Left ventricle myocardium inferior (tissue), 1 donor: ENCODE results near the gene MAGT1. TPM values are rescaled to one million over a fixed set of nuclear protein-coding genes. Genes with fewer than 3 reads are reported as not detected.
A peak's percentile ranks its signal among the peaks of the same experiment; 100 is the strongest.

Experiments used
- DNase-seq: peaks from one replicate; pipeline ENCODE4 v3.0.0-alpha.2; 2020
- H3K27ac ChIP-seq: fragments of 200-600 bp; replicated peaks from 2 replicates; pipeline ENCODE4 v1.8.0; 2021
- H3K27me3 ChIP-seq: fragments of 200-600 bp; 2 replicates; pipeline ENCODE4 v1.8.0; 2021; ENCODE audit warnings: low read depth
- H3K36me3 ChIP-seq: fragments of 200-600 bp; 2 replicates; pipeline ENCODE4 v1.8.0; 2021
- H3K4me1 ChIP-seq: fragments of 200-600 bp; 2 replicates; pipeline ENCODE4 v1.8.0; 2021
- H3K4me3 ChIP-seq: fragments of 200-600 bp; 2 replicates; pipeline ENCODE4 v1.8.0; 2021; ENCODE audit warnings: mild to moderate bottlenecking, moderate library complexity
- H3K9me3 ChIP-seq: fragments of 200-600 bp; replicated peaks from 2 replicates; pipeline ENCODE4 v1.8.0; 2021
- CTCF ChIP-seq: fragments of 200-600 bp; IDR thresholded peaks from 2 replicates; pipeline ENCODE4 v1.8.0; 2021; ENCODE audit warnings: antibody characterized with exemption, mild to moderate bottlenecking, borderline replicate concordance
- intact Hi-C: fragments of 100-400 bp; cut with micrococcal nuclease; formaldehyde crosslinking; loops from one replicate; pipeline ENCODE4 v1.11.0; 2022
- total RNA-seq: library from RNA; stranded (reverse); fragmentation: NEBNext Ultra II Directional; extraction: Animal tissue kit (Norgen Biotek cat#: 25700); gene quantifications from one replicate; pipeline ENCODE4 v1.2.1, GENCODE V29; 2021
- donor health status: DM: no; HTN: yes; CAD: no; lungs with severe emphysema.

The MAGT1 gene
- total RNA-seq, 1 donor from 2014 or later = 54.3 TPM

GRCh38 chrX:77786365-77786680 lies 108.9 kb downstream of the MAGT1 start:
- no peaks in the 10 kb centered on the region for H3K36me3 ChIP-seq
- intact Hi-C loops = no loop called here
- H3K9me3 ChIP-seq = no peaks in the 10 kb centered on the region
- no peak for DNase-seq
- TF ChIP-seq CTCF = no peak
- peak overlapping the region; percentile 75 for H3K4me3 ChIP-seq
- H3K27ac ChIP-seq = peak overlapping the region; percentile 90
- H3K27me3 ChIP-seq = no peaks in the 10 kb centered on the region
- peaks cover 34% of the 10 kb centered on the region for H3K4me1 ChIP-seq

- Histone ChIP-seq H3K27ac (peak within 1 kb of the TSS; percentile 90), H3K27me3 (no peaks in the 10 kb centered on the region), H3K36me3 (no peaks in the 10 kb centered on the region), H3K4me3 (peak within 1 kb of the TSS; percentile 75), H3K4me1 (peaks cover 34% of the 10 kb centered on the region), H3K9me3 (no peaks in the 10 kb centered on the region)
- intact Hi-C loops = no loop called here
- peak; percentile 59 for DNase-seq
- no peak for TF ChIP-seq CTCF
These were observed 109.5 kb downstream of the MAGT1 start, which contains the start of gene ATRX for GRCh38 chrX:77785486-77786364. Gene ATRX (minus strand): TSS chrX:77786216. CDS start chrX:77786001, 215 bp downstream.

- no peak overlapping the region for H3K27ac ChIP-seq
- no peak for TF ChIP-seq CTCF
- no peaks in the 10 kb centered on the region for H3K36me3 ChIP-seq
- no peaks in the 10 kb centered on the region for H3K9me3 ChIP-seq
- H3K27me3 ChIP-seq = no peaks in the 10 kb centered on the region
- peaks cover 46% of the 10 kb centered on the region for H3K4me1 ChIP-seq
- no peak for DNase-seq
- H3K4me3 ChIP-seq = no peak overlapping the region
- intact Hi-C loops = no loop called here
These were observed 115.5 kb downstream of the MAGT1 start for GRCh38 chrX:77779695-77780094.

- H3K27me3 ChIP-seq = no peaks in the 10 kb centered on the region
- H3K4me3 ChIP-seq = no peak overlapping the region
- TF ChIP-seq CTCF = no peak
- peaks cover 19% of the 10 kb centered on the region for H3K4me1 ChIP-seq
- H3K9me3 ChIP-seq = no peaks in the 10 kb centered on the region
- H3K36me3 ChIP-seq = no peaks in the 10 kb centered on the region
- H3K27ac ChIP-seq = no peak overlapping the region
- no peak for DNase-seq
- intact Hi-C loops = no loop called here
These were observed 118.6 kb downstream of the MAGT1 start for GRCh38 chrX:77776659-77777058.

Other genes with a start within 250 kb of the MAGT1 start
- gene ATRX, start 109.2 kb downstream of the MAGT1 start, total RNA-seq = 82.2 TPM
- 1,696 TPM for gene COX7B, start 4.0 kb upstream of the MAGT1 start, total RNA-seq
- 4.5 TPM for gene ATP7A, start 15.3 kb upstream of the MAGT1 start, total RNA-seq
- not detected for gene PGAM4, start 74.2 kb upstream of the MAGT1 start, total RNA-seq
- 424 TPM for gene PGK1, start 208.8 kb upstream of the MAGT1 start, total RNA-seq
- 21.1 TPM for gene TAF9B, start 244.2 kb upstream of the MAGT1 start, total RNA-seq